Left colon (tissue), 2 donors: ENCODE results near the gene ARSD. TPM values are rescaled to one million over a fixed set of nuclear protein-coding genes. Genes with fewer than 3 reads are reported as not detected.
"Not testable (repeated sequence)": the region's sequence is repeated elsewhere in the genome, so short reads cannot be mapped to it uniquely, and the experiment has no call there.

Experiments
- ATAC-seq: fragments of 200-7000 bp; cut with Tn5 transposase; one replicate; pipeline ENCODE4 v1.9.1; 2020; ENCODE audit warnings: mild to moderate bottlenecking, moderate library complexity
- DNase-seq, 2 donors: peaks; one replicate each; pipeline ENCODE4 v3.0.0-alpha.2; 2020
- intact Hi-C, 2 donors: fragments of 100-400 bp; cut with DNase I in 1 of 2; cut with micrococcal nuclease in 1 of 2; formaldehyde crosslinking; loops; one replicate each; pipeline versions ENCODE4 v1.11.2 to v1.14.0; 2022; cut with DNase I, micrococcal nuclease
- long read RNA-seq: library from polyadenylated mRNA; unstranded; transcript quantifications from one replicate; pipeline ENCODE4 v2.0.0, GENCODE V29; 2021
- total RNA-seq, 2 donors: library from RNA; stranded (reverse); fragmentation: NEBNext Ultra II Directional; extraction: Animal tissue kit (Norgen Biotek cat#: 25700); gene quantifications; one replicate each; pipeline ENCODE4 v1.2.1, GENCODE V29; 2021
- donor health status: DM: no; HTN: no; CAD: no.
- donor health status: DM: yes; HTN: yes; CAD: no.

ARSD gene, protein sequence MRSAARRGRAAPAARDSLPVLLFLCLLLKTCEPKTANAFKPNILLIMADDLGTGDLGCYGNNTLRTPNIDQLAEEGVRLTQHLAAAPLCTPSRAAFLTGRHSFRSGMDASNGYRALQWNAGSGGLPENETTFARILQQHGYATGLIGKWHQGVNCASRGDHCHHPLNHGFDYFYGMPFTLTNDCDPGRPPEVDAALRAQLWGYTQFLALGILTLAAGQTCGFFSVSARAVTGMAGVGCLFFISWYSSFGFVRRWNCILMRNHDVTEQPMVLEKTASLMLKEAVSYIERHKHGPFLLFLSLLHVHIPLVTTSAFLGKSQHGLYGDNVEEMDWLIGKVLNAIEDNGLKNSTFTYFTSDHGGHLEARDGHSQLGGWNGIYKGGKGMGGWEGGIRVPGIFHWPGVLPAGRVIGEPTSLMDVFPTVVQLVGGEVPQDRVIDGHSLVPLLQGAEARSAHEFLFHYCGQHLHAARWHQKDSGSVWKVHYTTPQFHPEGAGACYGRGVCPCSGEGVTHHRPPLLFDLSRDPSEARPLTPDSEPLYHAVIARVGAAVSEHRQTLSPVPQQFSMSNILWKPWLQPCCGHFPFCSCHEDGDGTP
- total RNA-seq: 100 to 1,000 TPM in 1 of 2 donors, 10 to 100 TPM in 1; 93.1 to 104 TPM
- long read RNA-seq, full-length matches to known transcripts: 67 of 133 reads
- long read RNA-seq, partial matches to known transcripts: 16 of 133 reads
- long read RNA-seq, other reads (novel, unspliced or antisense): 50 of 133 reads

DNA sequence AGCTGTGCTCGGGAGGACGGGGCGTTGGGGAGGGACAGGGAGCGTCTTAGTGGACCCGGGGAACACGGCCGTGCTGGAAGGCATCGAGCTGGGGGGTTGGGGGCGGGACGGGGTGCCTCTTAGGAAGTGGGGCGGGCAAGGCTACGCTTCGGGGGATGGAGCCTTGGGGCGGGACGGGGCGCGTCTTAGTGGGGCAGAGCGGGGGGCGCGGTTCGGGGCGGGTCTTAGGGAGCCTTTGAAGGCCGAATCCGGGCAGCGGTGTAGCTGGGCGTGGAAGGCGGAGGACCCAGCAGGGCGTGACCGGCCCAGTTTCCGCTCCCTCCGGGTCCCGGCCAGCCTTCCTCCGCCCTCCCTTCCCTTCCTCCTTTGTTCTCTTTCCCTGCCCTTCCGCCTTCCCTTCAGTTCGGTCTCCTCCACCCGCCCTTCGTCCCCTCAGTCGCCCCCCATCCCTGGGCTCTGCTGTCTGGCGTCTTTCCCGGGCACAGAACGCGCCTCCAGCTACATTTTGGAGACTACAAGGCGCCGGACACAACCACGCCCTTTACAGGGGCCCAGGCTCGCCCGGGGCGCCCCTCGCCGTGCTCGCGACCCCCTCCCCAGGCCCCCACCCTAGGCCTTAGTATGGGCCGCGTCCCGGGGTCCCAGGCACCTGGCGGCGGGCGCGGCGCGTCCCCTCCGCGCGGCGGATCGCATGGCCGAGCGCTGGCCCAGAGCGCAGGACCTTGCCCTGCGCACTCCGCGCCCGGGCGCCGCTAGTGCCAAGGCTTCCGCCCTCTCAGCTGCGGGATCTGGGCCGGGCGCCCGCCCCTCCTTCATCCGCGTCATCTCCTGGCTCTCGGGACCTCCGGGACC, at the start of gene ARSD:
Gene ARSD, minus strand, starts transcription at position 757 of the 852 bp plus-strand sequence. Its CDS starts 64 bp downstream, at position 693.
- DNase-seq: peak; percentile 97 to 98
- ATAC-seq: peak; percentile 85
- intact Hi-C loops: no loop called here

DNA sequence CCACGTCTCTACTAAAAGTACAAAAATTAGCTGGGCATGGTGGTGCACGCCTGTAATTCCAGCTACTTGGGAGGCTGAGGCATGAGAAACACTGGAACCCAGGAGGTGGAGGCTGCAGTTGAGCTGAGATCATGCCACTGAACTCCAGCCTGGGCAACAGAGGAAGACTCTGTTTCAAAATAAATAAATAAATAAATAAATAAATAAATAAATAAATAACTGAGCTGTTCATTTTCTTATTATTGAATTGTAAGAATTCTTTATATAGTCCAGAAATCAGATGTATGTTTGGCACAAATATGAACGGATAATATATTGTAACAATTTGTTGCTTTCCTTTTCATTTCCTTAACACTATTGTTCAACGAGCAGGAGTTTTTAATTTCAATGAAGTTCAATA, 49.5 kb upstream of the ARSD start:
- intact Hi-C loops, ATAC-seq, DNase-seq: not testable (repeated sequence)

- ATAC-seq (no peak), DNase-seq (no peak)
- intact Hi-C loops: no loop called here
These were observed 45.8 kb upstream of the ARSD start for GRCh38 chrX:2974961-2975360.

GRCh38 chrX:2972391-2972790, 43.3 kb upstream of the ARSD start:
- ATAC-seq (no peak), DNase-seq (no peak)
- intact Hi-C loops: no loop called here

- ATAC-seq (no peak), DNase-seq (no peak)
- intact Hi-C loops: no loop called here
These were observed 39.9 kb upstream of the ARSD start for GRCh38 chrX:2969021-2969420.

DNA sequence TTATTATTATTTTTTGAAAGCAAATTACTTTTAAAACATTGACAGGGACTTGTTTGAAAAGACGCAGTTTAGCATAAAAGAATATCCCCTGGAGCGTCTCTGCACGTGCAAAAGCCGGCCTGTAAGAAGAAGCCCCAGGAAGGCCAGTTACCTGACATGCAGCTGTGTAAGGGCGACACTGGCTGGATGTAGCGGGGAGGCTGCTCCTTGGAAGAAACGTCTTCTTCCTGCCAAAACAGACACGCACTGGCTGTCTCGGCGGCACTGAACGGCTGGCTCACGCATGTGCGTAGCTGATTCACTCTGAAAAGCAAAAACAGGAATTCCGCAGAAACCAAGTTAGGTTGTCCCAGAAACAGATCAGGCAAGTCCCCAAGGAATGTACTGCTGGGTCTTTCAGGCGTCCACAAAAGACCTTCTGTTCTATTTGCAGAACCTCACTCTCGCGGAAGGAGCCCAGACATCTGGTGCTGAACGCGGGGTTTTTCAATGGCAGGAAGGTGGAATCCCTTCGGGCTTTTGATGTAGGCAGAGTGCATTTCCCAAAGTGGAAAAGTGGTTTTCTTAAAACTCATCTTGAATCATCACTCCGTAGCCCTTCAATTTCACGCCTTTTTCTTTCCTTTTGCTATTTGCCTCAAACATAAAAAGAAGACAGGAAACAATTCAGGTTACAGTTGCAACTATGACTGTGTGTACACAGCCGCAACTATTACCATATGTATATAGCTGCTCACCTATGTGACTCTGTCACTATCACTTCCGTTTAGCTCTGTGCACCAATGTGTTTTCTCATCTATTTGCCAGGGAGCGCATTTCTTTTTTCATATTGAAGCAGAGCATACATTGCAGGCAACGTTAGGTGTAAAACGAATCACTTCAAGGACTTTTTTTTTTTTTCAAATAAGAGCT, 39.1 kb upstream of the ARSD start:
- intact Hi-C loops: no loop called here
- peak in 1 of 2 donors; percentile 24 for DNase-seq
- ATAC-seq: peak; percentile 58

DNA sequence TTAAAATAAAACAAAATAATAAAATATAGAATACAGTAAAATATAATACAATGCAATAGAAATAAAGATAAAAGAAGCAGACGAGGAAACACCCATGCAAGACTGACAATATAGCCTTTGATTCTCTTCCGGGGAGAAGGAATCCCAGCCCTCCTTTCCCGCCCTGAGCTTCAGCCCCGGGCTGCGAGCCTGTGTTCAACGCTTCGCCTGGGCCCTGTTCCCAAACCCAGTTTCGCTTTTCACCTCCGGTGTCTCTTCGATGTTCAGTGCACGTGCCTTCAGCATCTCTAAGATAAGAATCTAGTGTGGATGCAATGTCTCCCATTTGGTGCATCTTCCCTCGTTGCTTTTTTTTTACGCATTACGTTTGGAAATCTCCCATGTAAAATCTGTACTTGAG, 38.4 kb upstream of the ARSD start:
- intact Hi-C loops: no loop called here
- peak in 1 of 2 donors; percentile 12 for DNase-seq
- ATAC-seq: no peak

GRCh38 chrX:2967012-2967411, 37.9 kb upstream of the ARSD start:
- ATAC-seq (peak; percentile 28), DNase-seq (no peak)
- intact Hi-C loops: no loop called here

DNA sequence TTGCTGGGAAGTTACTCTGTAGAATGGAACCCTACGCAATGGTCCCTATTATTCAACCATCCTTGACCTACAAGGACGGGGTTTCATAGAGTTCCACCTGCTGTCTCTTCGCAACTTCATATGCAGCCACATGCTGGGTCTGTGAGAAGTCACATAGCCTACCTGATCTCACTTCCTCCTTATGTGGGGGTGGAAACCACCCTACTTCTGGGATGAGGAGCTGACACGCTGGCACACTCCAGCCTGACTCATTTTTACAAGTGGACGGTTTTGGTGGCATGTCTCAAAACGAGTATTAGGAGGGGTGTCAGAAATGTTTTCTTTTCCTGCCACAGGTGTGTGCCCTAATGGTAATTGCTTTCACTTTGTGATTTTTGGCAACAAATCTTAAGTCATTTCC, 36.8 kb upstream of the ARSD start:
- intact Hi-C loops: no loop called here
- ATAC-seq (peak; percentile 27), DNase-seq (peak in 1 of 2 donors; percentile 49)

DNA sequence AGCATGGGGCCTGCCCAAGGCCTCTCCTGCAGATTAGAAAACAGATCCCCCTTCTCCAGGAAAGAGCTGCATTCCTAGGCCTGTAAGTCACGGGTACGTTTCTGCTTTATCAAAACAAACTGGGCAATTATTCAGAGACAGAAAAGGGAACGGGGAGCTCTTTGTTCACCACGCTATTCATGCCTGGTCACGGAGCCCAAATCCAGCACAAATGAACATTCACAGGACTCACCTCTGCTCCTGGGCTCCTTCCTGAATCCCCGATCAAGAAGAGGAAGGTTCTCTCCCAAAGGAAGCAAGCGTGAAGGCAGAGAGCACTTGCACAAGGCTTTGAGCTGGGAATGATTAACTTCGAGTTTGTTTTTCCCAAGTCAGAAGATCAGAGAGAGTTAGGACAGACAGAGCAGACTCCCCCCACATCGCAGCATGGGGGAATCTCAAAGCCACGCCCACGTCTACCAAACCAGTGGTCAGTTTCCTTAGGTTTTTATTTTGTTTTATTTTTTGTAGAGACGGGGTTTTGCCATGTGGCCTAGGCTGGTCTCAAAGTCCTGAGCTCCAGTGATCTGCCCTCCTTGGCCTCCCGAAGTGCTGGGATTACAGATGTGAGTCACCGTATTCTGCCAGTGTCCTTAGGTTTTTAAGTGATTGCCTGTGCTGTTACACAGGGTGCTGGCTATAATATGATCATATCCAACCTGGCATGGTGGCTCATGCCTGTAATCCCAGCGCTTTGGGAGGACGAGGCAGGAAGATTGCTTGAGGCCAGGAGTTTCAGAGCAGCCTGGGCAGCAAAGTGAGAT, 35.1 kb upstream of the ARSD start:
- ATAC-seq (peak; percentile 71), DNase-seq (peak; percentile 33 to 54)
- intact Hi-C loops: not testable (repeated sequence)

DNA sequence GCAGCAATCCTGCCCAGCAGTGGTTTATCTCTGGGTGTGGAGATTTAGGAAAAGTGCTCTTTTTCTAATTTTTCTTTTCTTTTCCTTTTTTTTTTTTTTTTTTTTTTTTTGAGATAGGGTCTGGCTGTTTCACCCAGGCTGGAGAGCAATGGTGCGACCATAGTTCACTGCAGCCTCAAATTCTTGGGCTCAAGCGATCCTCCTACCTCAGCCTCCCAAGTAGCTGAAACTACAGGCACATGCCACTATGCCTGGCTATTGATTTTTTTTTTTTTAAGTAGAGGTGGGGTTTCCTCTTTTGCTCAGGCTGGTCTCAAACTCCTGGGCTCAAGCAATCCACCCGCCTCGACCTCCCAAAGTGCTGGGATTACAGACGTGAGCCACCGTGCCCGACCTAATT, 34.3 kb upstream of the ARSD start:
- ATAC-seq (peak; percentile 17), DNase-seq (peak in 1 of 2 donors; percentile 9)
- intact Hi-C loops: not testable (repeated sequence)

DNA sequence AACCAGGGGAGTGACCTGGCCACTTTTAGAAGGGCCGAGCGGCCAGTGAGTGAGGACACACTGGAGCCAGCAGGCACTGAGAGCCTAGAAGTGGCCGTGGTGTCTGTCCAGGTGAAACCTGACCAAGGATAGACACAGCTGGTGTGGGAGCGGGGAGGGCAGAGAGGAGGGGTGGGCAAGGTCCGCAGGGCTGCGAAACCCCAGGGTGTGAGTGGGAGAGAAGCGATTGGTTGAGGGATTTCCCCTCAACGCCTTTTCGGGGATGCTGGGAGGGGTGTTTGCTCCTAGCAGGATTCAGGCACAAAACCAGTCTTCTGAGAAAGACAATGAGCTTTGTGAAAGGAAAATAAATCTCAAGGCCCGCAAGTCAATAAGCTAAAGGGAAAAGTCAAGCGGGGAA, 33.2 kb upstream of the ARSD start:
- DNase-seq (peak; percentile 36 to 43), ATAC-seq (peak; percentile 38)
- intact Hi-C loops: no loop called here

DNA sequence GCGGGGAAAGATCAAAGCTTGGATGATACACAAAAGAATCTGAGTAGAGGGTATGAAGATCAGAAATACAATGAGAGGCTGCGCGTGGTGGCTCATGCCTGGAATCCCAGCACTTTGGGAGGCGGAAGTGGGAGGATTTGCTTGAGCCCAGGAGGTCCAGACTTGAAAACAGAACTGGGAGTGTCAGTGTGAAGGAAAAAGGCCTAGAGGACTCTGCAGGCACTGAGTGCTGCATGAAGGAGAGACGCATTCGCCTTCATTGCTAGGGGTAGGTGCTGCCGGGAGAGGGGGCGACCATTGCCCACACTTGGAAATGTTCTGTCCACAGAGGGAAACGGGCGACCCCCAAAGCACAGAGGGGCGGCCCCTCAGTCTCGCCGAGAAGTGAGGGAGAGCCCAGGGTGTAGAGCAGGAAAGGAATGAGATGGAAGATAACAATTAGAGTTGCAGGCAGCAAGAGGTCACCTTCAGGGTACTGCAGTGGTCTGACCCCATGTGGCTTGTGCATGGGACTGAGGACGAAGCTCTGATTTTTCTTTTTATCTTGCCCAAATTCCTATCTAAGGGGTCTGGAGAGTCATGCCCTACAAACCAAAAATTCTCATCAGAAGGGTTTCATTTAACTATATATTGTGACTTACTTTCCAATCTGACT, 31.8 kb upstream of the ARSD start:
- intact Hi-C loops: no loop called here
- no peak for DNase-seq
- no peak for ATAC-seq

GRCh38 chrX:2958199-2958598, 29.1 kb upstream of the ARSD start:
- ATAC-seq (no peak), DNase-seq (no peak)
- intact Hi-C loops: no loop called here

- ATAC-seq (no peak), DNase-seq (no peak)
- intact Hi-C loops: no loop called here
These were observed 26.7 kb upstream of the ARSD start for GRCh38 chrX:2955838-2956237.

DNA sequence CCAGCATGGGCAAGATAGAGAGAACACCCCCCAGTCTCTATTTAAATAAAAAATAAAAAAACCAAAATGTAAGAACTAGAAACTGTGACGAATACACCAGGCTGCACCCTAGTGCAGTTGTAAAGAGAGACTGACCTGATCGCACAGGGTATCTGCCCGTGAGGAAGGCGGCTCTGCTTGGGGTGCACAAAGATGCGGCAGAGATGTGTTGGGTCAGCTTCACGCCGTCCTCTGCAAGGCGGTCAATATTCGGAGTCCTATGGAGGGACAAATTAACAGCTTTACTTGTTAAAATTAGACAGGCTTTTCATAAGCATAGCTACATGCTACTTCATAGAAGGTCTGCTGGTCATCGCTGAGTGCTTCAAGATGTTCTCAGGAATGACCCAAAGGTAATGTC, 26.1 kb upstream of the ARSD start:
- ATAC-seq: no peak
- intact Hi-C loops: no loop called here

GRCh38 chrX:2954541-2954940, 25.4 kb upstream of the ARSD start:
- ATAC-seq (no peak), DNase-seq (no peak)
- intact Hi-C loops: no loop called here

More for the DNA sequence above, 26.1 kb upstream of the ARSD start:
- DNase-seq: no peak
